Esophagus muscularis mucosa (tissue), 2 donors: ENCODE measurements around the gene ARHGAP31.

Experiments used
- POLR2A ChIP-seq: fragments of 450-650 bp; IDR thresholded peaks from one replicate; pipeline ENCODE4 v1.6.1; 2017; ENCODE audit warnings: antibody characterized with exemption, moderate library complexity, mild to moderate bottlenecking, low read depth
- POLR2AphosphoS5 ChIP-seq, 2 donors: sonication (generic); formaldehyde crosslinking; IDR thresholded peaks; one replicate each; pipeline ENCODE4 v1.6.1; 2017; ENCODE audit warnings: antibody characterized with exemption in 2 of 2

DNA sequence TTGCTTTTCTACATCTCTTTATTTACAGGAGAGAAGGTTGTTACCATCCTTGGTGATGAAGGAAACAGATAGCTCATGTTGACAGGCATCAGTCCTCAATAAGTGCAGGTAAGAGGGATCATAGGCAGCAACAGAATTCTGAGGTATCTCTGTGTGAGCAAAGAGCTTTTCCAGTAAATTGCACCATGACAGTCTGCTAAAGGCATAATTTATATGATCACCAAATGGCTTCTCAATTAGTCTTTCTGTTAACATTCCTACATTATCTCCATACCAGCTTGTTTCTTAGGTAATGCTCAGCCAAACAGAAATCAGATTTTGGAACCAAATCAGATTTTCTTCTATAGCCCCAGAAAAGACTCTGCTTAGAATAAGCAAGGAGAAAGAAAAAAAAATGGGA, 3.6 kb upstream of the ARHGAP31 start:
- no peak for TF ChIP-seq POLR2AphosphoS5 (IDR thresholded peaks at IDR 0.05)
- no peak for TF ChIP-seq POLR2A
